Epithelial cell of esophagus (primary cell): ENCODE results near the gene ACYP2.

Experiments used
- DNase-seq: peaks from one replicate; pipeline ENCODE4 v3.0.0; 2010; ENCODE audit warnings: low read depth
- H3K4me3 ChIP-seq: 2 replicates; pipeline ENCODE4 v1.5.1; 2011; ENCODE audit warnings: mild to moderate bottlenecking, low read length, control low read depth
- TF ChIP-seq, protein P1 (sequence below): IDR thresholded peaks from 2 replicates; pipeline ENCODE4 v1.5.1; 2011; ENCODE audit warnings: low read depth, mild to moderate bottlenecking, low read length, control low read depth, inconsistent platforms; ENCODE audit not compliant: insufficient read depth; ENCODE audit errors: missing control alignments

ACYP2 gene

DNA sequence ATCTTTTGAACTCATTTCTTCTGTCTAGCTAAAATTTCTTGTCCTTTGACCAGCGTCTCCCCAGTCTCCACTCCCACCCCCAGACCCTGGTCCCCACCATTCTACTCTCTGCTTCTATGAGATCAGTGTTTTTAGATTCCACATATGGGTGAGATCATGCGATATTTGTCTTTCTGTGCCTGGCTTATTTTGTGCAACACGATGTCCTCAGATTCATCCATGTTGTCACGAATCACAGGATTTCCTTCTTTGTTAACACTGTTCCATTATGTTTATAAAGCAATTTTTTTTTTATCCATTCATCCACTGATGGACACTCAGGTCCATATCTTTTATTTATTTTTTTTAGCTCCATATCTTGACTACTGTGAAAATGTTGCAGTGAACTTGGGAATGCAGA lies 16.0 kb upstream of the ACYP2 start:
- DNase-seq = no peak
- TF ChIP-seq, protein P1, sequence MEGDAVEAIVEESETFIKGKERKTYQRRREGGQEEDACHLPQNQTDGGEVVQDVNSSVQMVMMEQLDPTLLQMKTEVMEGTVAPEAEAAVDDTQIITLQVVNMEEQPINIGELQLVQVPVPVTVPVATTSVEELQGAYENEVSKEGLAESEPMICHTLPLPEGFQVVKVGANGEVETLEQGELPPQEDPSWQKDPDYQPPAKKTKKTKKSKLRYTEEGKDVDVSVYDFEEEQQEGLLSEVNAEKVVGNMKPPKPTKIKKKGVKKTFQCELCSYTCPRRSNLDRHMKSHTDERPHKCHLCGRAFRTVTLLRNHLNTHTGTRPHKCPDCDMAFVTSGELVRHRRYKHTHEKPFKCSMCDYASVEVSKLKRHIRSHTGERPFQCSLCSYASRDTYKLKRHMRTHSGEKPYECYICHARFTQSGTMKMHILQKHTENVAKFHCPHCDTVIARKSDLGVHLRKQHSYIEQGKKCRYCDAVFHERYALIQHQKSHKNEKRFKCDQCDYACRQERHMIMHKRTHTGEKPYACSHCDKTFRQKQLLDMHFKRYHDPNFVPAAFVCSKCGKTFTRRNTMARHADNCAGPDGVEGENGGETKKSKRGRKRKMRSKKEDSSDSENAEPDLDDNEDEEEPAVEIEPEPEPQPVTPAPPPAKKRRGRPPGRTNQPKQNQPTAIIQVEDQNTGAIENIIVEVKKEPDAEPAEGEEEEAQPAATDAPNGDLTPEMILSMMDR = no peak
- no peak overlapping the region for H3K4me3 ChIP-seq

DNA sequence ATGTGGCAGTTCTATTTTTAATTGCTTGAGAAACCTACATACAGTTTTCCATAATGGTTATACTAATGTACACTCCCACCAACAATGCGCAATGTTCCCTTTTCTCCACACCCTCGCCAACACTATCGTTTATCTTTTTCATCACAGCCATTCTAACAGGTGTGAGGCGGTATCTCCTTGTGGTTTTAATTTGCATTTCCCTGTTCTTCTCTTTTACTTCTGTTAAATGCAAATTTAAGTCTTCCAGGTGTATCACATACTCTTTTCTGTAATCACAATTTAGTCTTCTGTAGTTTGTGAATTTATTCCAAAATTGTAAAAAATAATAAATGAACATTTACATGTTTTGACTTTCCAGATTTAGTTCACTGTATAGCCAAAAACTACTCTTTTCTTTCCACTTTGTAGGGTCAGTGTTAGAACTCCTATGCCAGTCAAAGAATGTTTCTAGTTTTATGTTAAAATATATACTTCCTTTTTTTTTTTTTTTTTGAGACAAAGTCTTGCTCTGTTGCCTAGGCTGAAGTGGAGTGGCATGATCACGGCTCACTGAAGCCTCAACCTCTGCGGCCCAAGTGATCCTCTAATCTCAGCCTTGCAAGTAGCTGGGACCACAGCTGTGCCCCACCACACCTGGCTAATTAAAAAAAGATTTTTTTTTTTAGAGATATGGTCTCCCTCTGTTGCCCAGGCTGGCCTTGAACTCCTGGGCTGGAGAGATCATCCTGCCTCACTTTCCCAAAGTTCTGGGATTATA lies 15.4 kb upstream of the ACYP2 start:
- TF ChIP-seq, protein P1 = no peak
- no peak for DNase-seq
- H3K4me3 ChIP-seq = no peak overlapping the region

DNA sequence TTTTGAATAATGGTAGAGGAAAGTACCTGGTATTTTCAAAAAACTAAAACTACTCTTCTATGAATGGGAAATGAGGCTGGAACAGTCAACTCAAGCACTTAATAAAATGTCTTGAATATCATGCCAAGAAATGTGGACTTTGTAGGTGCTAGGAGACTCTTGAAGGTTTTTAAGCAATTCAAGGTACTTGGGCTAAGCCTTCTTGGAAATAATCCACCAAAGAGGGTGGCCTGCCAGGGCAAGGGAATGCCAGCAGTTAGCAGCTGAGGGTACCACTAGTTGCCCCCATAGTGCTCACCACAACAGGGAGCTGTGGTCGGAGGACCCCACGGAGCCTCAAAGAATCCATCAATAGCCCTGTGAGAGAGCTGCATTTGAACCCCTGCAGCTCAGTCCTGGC lies 14.6 kb upstream of the ACYP2 start:
- DNase-seq = no peak
- TF ChIP-seq, protein P1 = no peak
- no peak overlapping the region for H3K4me3 ChIP-seq

DNA sequence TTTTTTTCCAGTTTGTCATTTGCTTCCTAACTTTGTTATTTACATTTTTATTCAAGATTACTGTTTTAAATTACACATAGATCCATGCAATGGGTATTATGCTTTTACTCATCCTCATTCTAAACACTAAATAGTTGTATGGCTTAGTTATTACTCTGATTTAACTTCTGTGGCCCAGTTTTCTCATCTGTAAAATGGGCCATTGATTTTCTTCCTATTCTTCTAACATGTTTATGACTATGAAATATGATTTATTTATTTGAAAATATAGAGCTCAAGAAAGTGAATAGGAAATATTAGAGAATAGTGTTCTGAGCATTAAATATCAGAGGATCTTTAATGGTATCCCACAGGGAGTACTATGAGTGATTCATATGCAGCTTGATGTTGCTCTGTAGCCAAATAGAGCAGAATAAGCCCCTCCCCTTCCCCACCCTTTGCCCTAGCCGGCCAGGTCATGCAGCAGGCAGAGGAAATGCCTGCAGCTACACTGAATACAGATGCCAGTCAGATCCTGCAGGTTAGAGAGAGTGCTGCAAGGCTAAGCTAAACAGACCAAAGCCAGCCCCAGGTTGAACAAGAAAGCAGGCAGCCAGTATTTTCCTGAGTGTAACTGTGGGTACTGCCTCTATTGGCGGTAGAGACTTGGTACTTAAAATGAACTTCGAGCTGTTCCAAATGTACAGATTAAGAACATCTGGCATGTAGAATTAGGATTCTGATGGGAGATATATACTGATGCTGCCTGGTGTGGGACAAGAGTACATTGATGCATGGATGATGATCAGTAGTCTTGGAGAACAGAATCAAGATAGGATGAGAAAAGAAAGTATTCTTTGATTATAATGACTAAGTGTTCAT lies 11.7 kb upstream of the ACYP2 start:
- TF ChIP-seq, protein P1 = no peak
- peak; percentile 84 for DNase-seq
- no peak overlapping the region for H3K4me3 ChIP-seq

DNA sequence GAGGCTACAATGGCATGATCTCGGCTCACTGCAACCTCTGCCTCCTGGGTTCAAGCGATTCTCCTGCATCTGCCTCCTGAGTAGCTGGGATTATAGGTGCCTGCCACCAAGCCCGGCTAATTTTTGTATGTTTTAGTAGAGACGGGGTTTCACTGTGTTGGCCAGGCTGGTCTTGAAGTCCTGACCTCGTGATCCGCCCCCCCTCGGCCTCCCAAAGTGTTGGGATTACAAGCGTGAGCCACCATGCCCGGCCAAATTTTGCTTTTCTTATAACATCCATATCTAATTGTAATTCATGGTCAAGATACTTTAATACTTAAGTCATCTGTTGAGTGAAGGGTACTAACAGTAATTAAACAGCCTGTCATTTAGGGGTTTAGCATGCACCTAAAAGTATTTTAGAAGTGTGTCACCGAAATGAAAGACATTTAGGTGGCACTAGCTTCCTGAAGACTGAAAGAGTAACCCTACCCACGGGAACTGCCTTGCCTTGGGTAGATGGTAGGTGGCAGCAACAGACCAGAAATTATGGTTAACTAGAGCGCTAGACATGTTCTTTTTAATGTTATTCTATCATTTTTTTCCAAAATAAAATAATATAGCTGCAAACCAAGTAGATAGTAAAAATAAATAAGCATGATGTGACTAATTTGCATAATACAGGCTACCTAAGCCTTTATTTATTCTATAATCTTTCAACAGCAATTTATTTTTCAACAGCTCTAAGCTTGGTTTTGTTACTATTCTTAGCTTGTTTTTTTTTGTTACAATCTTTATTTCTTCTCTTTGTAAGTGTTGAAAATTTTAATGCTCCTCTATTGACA lies 8.6 kb upstream of the ACYP2 start:
- TF ChIP-seq, protein P1 = peak; percentile 86
- peak; percentile 66 for DNase-seq
- no peak overlapping the region for H3K4me3 ChIP-seq

DNA sequence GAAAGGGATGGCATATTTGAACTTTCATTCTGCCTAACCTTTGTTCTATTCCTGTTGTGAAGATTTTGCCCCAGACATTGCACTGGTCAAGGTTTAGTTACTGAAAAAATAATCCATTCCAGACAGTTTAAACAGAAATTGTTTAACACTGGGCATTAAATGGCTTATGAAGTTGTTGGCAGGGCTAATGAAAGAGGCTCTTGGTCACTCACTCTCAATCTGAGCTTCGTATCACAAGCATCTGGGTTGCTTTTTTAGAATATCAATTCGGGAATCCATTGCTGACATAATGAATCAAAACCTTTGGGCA lies 8.0 kb upstream of the ACYP2 start:
- DNase-seq = no peak
- H3K4me3 ChIP-seq = no peak overlapping the region
- TF ChIP-seq, protein P1 = no peak
